VCaP (cell line): ENCODE data around the gene FNDC3A.
"Not testable (repeated sequence)": the region's sequence is repeated elsewhere in the genome, so short reads cannot be mapped to it uniquely, and the experiment has no call there.

Source experiments
- H3K27ac ChIP-seq: fragments of 450-650 bp; 2 replicates; pipeline ENCODE4 v1.5.1; 2017
- TF ChIP-seq, protein P1 (sequence below): fragments of 450-650 bp; conservative IDR thresholded peaks from 2 replicates; pipeline ENCODE4 v1.5.1; 2017; ENCODE audit warnings: mild to moderate bottlenecking, moderate library complexity

The FNDC3A gene

DNA sequence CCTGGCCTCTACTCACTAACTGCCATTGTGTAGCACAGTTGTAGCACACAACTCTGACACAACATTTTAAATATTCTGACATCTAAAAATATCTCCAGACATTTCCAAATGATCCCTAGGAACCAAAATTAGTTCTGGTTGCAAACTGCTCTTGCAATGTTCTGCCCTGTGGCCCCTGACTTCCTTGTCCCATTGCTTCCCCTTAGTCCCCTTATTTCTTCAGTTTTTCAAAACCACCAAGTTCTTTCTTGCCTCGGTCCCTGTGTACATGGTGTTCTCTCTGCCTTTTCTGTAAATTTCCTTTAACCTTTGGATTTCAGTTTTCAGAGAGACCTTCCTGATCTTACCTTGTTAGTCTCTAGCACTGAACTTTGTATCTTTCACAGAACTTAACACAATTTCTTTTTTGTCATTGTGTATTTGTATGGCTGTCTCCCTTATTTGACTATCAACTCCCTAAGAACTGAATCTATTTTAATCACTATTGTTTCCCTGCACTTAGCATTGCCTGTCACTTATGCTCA, 156.8 kb downstream of the FNDC3A start:
- TF ChIP-seq, protein P1, sequence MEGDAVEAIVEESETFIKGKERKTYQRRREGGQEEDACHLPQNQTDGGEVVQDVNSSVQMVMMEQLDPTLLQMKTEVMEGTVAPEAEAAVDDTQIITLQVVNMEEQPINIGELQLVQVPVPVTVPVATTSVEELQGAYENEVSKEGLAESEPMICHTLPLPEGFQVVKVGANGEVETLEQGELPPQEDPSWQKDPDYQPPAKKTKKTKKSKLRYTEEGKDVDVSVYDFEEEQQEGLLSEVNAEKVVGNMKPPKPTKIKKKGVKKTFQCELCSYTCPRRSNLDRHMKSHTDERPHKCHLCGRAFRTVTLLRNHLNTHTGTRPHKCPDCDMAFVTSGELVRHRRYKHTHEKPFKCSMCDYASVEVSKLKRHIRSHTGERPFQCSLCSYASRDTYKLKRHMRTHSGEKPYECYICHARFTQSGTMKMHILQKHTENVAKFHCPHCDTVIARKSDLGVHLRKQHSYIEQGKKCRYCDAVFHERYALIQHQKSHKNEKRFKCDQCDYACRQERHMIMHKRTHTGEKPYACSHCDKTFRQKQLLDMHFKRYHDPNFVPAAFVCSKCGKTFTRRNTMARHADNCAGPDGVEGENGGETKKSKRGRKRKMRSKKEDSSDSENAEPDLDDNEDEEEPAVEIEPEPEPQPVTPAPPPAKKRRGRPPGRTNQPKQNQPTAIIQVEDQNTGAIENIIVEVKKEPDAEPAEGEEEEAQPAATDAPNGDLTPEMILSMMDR, result no peak
- no peak overlapping the region for H3K27ac ChIP-seq

DNA sequence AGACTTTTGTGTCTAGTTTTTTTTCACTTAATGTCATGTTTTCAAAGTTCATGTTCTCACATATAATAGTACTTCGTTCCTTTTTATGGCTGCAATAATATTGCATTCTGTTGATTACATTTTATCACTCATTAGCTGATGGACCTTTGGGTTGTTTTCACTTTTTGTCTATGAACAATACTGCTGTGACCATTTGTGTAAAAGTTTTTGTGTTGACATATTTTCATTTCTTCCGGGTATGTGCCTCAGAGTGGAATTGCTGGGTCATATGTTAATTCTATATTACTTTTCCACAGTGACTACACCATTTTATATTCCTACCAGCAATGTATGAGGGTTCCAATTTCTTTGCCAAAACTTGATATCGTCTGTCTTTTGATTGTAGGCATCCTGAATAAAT, 158.6 kb downstream of the FNDC3A start:
- no peak overlapping the region for H3K27ac ChIP-seq
- TF ChIP-seq, protein P1, result no peak

DNA sequence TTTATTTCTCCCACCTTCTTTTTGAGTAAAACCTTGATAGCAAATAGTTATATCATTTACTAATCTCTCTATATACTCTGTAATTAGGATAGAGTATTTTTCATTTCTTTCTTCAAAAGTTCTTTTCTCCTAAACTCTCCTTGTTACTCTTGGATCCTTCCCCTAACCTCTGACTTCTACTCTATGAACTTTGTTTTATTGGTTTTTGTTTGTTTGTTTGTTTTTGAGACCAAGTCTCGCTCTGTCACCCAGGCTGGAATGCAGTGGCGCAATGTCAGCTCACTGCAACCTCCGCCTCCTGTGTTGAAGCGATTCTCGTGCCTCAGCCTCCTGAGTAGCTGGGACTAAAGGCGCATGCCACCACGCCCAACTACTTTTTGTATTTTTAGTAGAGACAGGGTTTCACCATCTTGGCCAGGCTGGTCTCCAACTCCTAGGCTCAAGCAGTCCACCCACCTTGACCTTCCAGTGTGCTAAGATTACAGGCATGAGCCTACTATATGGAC, 161.5 kb downstream of the FNDC3A start:
- H3K27ac ChIP-seq, result not testable (repeated sequence)

DNA sequence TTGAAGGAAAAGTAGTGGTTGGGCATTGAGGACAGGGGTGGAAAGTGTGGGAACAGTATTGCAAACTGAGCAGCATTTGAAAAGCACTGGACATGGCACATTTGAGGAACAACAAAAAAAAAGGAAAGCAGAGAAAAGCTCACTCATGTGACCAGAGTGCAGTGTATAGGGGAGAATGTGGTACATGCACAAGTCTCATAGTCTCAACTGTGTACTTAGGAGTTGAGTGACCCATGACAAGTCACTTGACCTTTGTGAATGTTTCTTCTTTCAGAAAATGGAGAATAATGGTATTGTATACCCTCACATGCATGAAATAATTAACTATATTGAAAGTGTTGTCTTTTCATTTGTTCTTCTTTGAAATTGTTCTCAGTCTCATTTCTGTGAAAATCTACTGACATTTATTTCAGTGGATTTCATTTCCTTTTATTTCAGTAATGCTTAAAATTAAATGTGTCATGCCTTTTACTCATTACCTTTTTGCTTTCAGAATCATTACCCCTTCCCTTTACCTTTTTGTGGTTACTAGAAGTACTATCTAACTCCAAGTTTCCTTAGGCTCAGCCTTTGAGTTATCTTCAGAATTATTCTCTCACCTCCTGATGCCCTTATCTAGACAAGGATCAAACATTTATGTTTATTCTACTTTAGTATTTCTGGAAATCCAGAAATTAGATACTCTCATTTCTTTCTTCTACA, 165.3 kb downstream of the FNDC3A start:
- TF ChIP-seq, protein P1, result no peak
- peak overlapping the region; percentile 80 for H3K27ac ChIP-seq

DNA sequence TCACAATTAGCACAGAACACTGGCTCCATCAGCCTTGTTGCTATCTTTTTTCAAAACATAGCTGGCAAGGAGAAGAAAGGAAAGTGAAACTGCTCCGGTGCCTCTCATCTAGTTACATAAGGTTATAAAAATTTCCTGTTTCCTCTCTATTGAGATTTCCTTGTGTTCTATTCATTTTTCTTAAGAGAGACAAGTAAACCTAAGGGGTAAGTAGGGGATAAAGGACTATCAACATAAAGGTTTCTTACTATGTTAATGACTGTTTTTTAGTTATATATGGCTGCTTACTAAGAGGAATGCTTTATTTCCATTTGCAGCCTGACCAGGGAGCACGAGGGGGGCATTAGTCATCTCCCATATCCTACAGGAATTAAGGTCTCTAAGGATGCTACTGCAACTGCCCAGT, 171.2 kb downstream of the FNDC3A start:
- TF ChIP-seq, protein P1, result no peak
- peak overlapping the region; percentile 59 for H3K27ac ChIP-seq

DNA sequence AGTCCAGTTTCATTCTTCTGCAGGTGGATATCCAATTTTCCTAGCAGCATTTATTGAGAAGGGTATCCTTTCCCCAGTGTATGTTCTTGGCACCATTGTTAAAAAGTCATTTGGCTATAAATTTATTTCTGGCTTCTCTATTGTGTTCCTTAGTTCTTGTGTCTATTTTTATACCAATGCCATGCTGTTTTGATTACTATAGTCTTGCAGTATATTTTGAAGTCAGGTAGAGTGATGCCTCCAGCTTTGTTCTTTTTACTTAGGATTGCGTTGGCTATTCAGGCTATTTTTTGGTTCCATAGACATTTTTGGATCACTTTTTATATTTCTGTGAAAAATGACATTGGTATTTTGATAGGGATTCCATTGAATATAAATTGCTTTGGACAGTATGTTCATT, 172.7 kb downstream of the FNDC3A start:
- TF ChIP-seq, protein P1, result no peak
- H3K27ac ChIP-seq, result no peak overlapping the region

DNA sequence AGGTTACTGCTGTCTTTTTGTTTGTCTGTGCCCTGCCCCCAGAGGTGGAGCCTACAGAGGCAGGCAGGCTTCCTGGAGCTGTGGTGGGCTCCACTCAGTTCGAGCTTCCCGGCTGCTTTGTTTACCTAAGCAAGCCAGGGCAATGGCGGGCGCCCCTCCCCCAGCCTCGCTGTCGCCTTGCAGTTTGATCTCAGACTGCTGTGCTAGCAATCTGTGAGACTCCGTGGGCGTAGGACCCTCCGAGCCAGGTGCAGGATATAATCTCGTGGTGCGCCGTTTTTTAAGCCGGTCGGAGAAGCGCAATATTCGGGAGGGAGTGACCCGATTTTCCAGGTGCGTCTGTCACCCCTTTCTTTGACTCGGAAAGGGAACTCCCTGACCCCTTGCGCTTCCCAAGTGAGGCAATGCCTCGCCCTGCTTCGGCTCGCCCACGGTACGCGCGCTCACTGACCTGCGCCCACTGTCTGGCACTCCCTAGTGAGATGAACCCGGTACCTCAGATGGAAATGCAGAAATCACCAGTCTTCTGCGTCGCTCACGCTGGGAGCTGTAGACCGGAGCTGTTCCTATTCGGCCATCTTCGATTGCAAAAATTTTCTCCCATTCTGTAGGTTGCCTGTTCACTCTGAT, 182.4 kb downstream of the FNDC3A start:
- not testable (repeated sequence) for H3K27ac ChIP-seq

DNA sequence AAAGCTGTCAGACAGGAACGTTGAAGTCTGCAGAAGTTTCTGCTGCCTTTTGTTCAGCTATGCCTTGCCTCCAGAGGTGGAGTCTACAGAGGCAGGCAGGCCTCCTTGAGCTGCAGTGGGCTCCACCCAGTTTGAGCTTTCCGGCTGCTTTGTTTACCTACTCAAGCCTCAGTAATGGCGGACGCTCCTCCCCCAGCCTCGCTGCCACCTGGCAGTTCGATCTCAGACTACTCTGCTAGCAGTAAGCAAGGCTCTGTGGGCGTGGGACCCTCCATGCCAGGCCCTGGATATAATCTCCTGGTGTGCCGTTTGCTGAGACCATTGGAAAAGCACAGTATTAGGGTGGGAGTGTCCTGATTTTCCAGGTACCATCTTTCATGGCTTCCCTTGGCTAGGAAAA, 187.4 kb downstream of the FNDC3A start:
- H3K27ac ChIP-seq, result not testable (repeated sequence)

DNA sequence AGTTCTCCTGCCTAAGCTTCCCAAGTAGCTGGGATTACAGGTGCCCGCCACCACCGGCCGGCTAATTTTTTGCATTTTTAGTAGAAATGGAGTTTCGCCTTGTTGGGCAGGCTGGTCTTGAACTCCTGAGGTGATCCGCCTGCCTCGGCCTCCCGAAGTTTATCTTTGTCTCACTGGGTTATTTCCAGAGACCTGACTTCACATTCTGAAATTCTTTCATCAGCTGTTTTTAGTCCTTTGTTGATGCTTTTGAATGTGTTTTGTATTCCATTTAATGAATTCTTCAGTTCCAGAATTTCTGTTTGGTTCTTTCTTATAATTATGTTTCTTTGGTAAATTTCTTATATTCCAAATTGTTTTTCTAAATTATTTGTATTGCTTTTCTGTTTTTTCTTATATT, 189.0 kb downstream of the FNDC3A start:
- no peak overlapping the region for H3K27ac ChIP-seq
- TF ChIP-seq, protein P1, result no peak
